Psoas muscle (tissue), 8 donors: ENCODE results near the gene STXBP5. TPM values are rescaled to one million over a fixed set of nuclear protein-coding genes. Genes with fewer than 3 reads are reported as not detected.

Experiments
- ATAC-seq, 4 donors: fragments of 200-7000 bp; cut with Tn5 transposase; one replicate each; pipeline ENCODE4 v1.9.1; 2020; ENCODE audit warnings: moderate library complexity in 3 of 4, mild to moderate bottlenecking in 2 of 4
- DNase-seq, 2 donors: peaks; one replicate each; pipeline ENCODE4 v3.0.0-alpha.2; 2020
- H3K27ac ChIP-seq: fragments of 200-600 bp; one replicate; pipeline ENCODE4 v1.8.0; 2022
- H3K27me3 ChIP-seq, 3 donors: fragments of 200-600 bp in 1 of 3; one replicate each; pipeline versions ENCODE4 v1.6.1 to v1.8.0; 2013 to 2022; ENCODE audit warnings: low read length in 2 of 3, mild to moderate bottlenecking in 2 of 3, moderate library complexity in 1 of 3; ENCODE audit not compliant: insufficient read depth in 3 of 3
- H3K36me3 ChIP-seq, 2 donors: fragments of 200-600 bp in 1 of 2; one replicate each; pipeline versions ENCODE4 v1.6.1 to v1.8.0; 2013 to 2022; ENCODE audit warnings: low read depth in 1 of 2, mild to moderate bottlenecking in 1 of 2, moderate library complexity in 1 of 2; ENCODE audit not compliant: insufficient read depth in 1 of 2
- H3K4me1 ChIP-seq: fragments of 200-600 bp; one replicate; pipeline ENCODE4 v1.8.0; 2022
- H3K4me3 ChIP-seq: fragments of 200-600 bp; one replicate; pipeline ENCODE4 v1.8.0; 2022; ENCODE audit warnings: mild to moderate bottlenecking
- H3K9me3 ChIP-seq: fragments of 200-600 bp; one replicate; pipeline ENCODE4 v1.8.0; 2022
- CTCF ChIP-seq: fragments of 200-600 bp; IDR thresholded peaks from one replicate; pipeline ENCODE4 v1.8.0; 2022; ENCODE audit warnings: antibody characterized with exemption
- WGBS, 3 donors: extraction: QIAGEN DNeasy Blood & Tissue Kit; methylation state at CpG; one replicate each; pipeline versions ENCODE4 v1.1.6 to v1.1.7; 2013; 5-methylcytosine and 5-hydroxymethylcytosine counted together
- intact Hi-C, 2 donors: fragments of 100-400 bp; cut with DNase I; formaldehyde crosslinking; loops; one replicate each; pipeline versions ENCODE4 v1.11.0 to v1.14.2; 2022
- polyA plus RNA-seq, 3 donors: library from polyadenylated mRNA; stranded (reverse); fragments of 200-250 nt; gene quantifications; one replicate each; pipeline ENCODE4 v1.2.3, GENCODE V29; 2013
- total RNA-seq, 4 donors: library from RNA; stranded (reverse); fragmentation: NEBNext Ultra II Directional in 2 of 4; extraction: Animal tissue kit (Norgen Biotek cat#: 25700) in 2 of 4; gene quantifications; one replicate each; pipeline versions ENCODE4 v1.2.1 to v1.2.4, GENCODE V29; 2021 to 2023
- donor health status: healthy with polysubstance abuse.
- donor health status: DM: no; HTN: no; CAD: no; lungs with moderate emphysema.
- donor health status: Bipolar disorder and iron deficiency.
- donor health status: healthy.
- donor health status: DM: yes; HTN: yes; CAD: no.
- donor health status: DM: no; HTN: no; CAD: no.
- donor health status: DM: no; HTN: no; CAD: no.
- donor health status: DM: yes; HTN: yes; CAD: no.

Gene STXBP5
- total and polyA plus RNA-seq, 7 donors: 4.1 to 20.0 (median 18.7) TPM

- 95 to 100% (median 100%) methylated on average over 1 of the region's 1 CpG for WGBS, 3 donors
- H3K4me3 ChIP-seq: no peak overlapping the region
- no peak overlapping the region for H3K27ac ChIP-seq
- H3K27me3 ChIP-seq: no peaks in the 10 kb centered on the region
- no peak for TF ChIP-seq CTCF
- DNase-seq (no peak), ATAC-seq (no peak)
- intact Hi-C loops: no loop called here
- no peaks in the 10 kb centered on the region for H3K9me3 ChIP-seq
- H3K4me1 ChIP-seq: no peaks in the 10 kb centered on the region
- peaks cover 0 to 11% of the 10 kb centered on the region in 2 donors for H3K36me3 ChIP-seq
These were observed 137.3 kb downstream of the STXBP5 start for GRCh38 chr6:147341486-147341885.

GRCh38 chr6:147345902-147346301, 141.7 kb downstream of the STXBP5 start:
- WGBS, 3 donors: 91 to 94% (median 91%) methylated on average over 2 of the region's 2 CpGs
- Histone ChIP-seq H3K27ac (no peak overlapping the region), H3K27me3 (no peaks in the 10 kb centered on the region), H3K9me3 (no peaks in the 10 kb centered on the region), H3K4me3 (no peak overlapping the region), H3K36me3 (peaks cover 0 to 6% of the 10 kb centered on the region in 2 donors), H3K4me1 (no peaks in the 10 kb centered on the region)
- DNase-seq: no peak
- ATAC-seq: no peak
- intact Hi-C loops: no loop called here
- no peak for TF ChIP-seq CTCF

GRCh38 chr6:147347179-147347881, 143.1 kb downstream of the STXBP5 start:
- H3K4me1 ChIP-seq: no peaks in the 10 kb centered on the region
- no peak for TF ChIP-seq CTCF
- H3K4me3 ChIP-seq: no peak overlapping the region
- intact Hi-C loops: no loop called here
- H3K27me3 ChIP-seq: no peaks in the 10 kb centered on the region
- WGBS, 3 donors: 90 to 98% (median 97%) methylated on average over 2 of the region's 2 CpGs
- H3K9me3 ChIP-seq: no peaks in the 10 kb centered on the region
- H3K36me3 ChIP-seq: peaks cover 0 to 6% of the 10 kb centered on the region in 2 donors
- H3K27ac ChIP-seq: no peak overlapping the region
- ATAC-seq (no peak), DNase-seq (no peak)

- Histone ChIP-seq H3K4me3 (no peak overlapping the region), H3K36me3 (peaks cover 0 to under 1% of the 10 kb centered on the region in 2 donors), H3K9me3 (no peaks in the 10 kb centered on the region), H3K4me1 (no peaks in the 10 kb centered on the region), H3K27ac (no peak overlapping the region), H3K27me3 (no peaks in the 10 kb centered on the region)
- no peak for TF ChIP-seq CTCF
- no peak for ATAC-seq
- DNase-seq: no peak
- 97 to 100% (median 99%) methylated on average over 1 of the region's 1 CpG for WGBS, 3 donors
- intact Hi-C loops: no loop called here
These were observed 143.8 kb downstream of the STXBP5 start for GRCh38 chr6:147347882-147348575.
